IMR-90 (cell line): ENCODE results near the gene FBN1. TPM values are rescaled to one million over a fixed set of nuclear protein-coding genes. Genes with fewer than 3 reads are reported as not detected.
A peak's percentile ranks its signal among the peaks of the same experiment; 100 is the strongest.

Source experiments
- ATAC-seq: fragments of 200-7000 bp; cut with Tn5 transposase; 2 replicates; pipeline ENCODE4 v1.9.1; 2020; ENCODE audit warnings: low read depth, mild to moderate bottlenecking, moderate library complexity
- BruUV-seq: library from RNA; stranded (reverse); fragments of 400-500 nt; replicated peaks from 2 replicates; lab custom pipeline; 2021; lab: Mats Ljungman, UMichigan
- CTCF ChIA-PET: fragments of 300-600 bp; formaldehyde crosslinking; extraction: SDS; loops from one replicate; lab custom pipeline; 2021; ENCODE audit warnings: antibody characterized with exemption; lab: Yijun Ruan, JAX
- POLR2A ChIA-PET: fragments of 300-600 bp; sonication (Branson Sonifier 250); formaldehyde crosslinking; loops from one replicate; lab custom pipeline; 2022; ENCODE audit warnings: antibody characterized with exemption; ENCODE audit not compliant: unreplicated experiment; lab: Charles Lee
- DNase-seq: peaks from one replicate; pipeline ENCODE4 v3.0.0; 2013
- H2AFZ ChIP-seq: replicated peaks from 2 replicates; pipeline ENCODE3; 2013; ENCODE audit warnings: low read length, mild to moderate bottlenecking; ENCODE audit not compliant: poor library complexity
- H2AK5ac ChIP-seq: 2 replicates; pipeline ENCODE4 v1.6.1; 2013; ENCODE audit warnings: low read depth, low read length, inconsistent platforms
- H2AK9ac ChIP-seq: replicated peaks from 2 replicates; pipeline ENCODE3; 2013; ENCODE audit warnings: mild to moderate bottlenecking, low read depth, low read length, moderate library complexity; ENCODE audit not compliant: poor library complexity
- H2BK120ac ChIP-seq: 2 replicates; pipeline ENCODE4 v1.6.1; 2013; ENCODE audit warnings: low read depth, low read length, inconsistent platforms
- H2BK15ac ChIP-seq: 3 replicates; pipeline ENCODE4 v1.6.1; 2013; ENCODE audit warnings: low read depth, low read length, inconsistent platforms
- H2BK20ac ChIP-seq: 2 replicates; pipeline ENCODE4 v1.6.1; 2013; ENCODE audit warnings: low read depth, mild to moderate bottlenecking, inconsistent platforms, low read length, moderate library complexity
- H2BK5ac ChIP-seq: 2 replicates; pipeline ENCODE4 v1.6.1; 2013; ENCODE audit warnings: mild to moderate bottlenecking, low read depth, low read length, inconsistent platforms; ENCODE audit not compliant: poor library complexity, severe bottlenecking
- H3K14ac ChIP-seq: replicated peaks from 2 replicates; pipeline ENCODE4 v1.6.1; 2013; ENCODE audit warnings: low read depth, low read length, inconsistent platforms
- H3K18ac ChIP-seq: 2 replicates; pipeline ENCODE4 v1.6.1; 2013; ENCODE audit warnings: low read depth, low read length, control low read depth
- H3K23ac ChIP-seq: 2 replicates; pipeline ENCODE4 v1.6.1; 2013; ENCODE audit warnings: low read depth, low read length, inconsistent platforms
- H3K27ac ChIP-seq: 2 replicates; pipeline ENCODE4 v1.5.1; 2013; ENCODE audit warnings: mild to moderate bottlenecking, control low read depth, low read length; ENCODE audit not compliant: insufficient read depth
- H3K27me3 ChIP-seq: 2 replicates; pipeline ENCODE4 v1.6.1; 2013; ENCODE audit warnings: low read length; ENCODE audit not compliant: control insufficient read depth, insufficient read depth
- H3K36me3 ChIP-seq: 2 replicates; pipeline ENCODE4 v1.6.1; 2013; ENCODE audit warnings: low read length, mixed read lengths; ENCODE audit not compliant: control insufficient read depth, insufficient read depth
- H3K4ac ChIP-seq: 2 replicates; pipeline ENCODE4 v1.6.1; 2013; ENCODE audit warnings: low read depth, low read length, inconsistent platforms
- H3K4me1 ChIP-seq: 2 replicates; pipeline ENCODE4 v1.6.1; 2013; ENCODE audit warnings: low read length, mixed read lengths; ENCODE audit not compliant: control insufficient read depth, insufficient read depth
- H3K4me2 ChIP-seq: 2 replicates; pipeline ENCODE4 v1.6.1; 2013; ENCODE audit warnings: low read depth, mild to moderate bottlenecking, control low read depth, low read length, moderate library complexity
- H3K4me3 ChIP-seq: 2 replicates; pipeline ENCODE4 v1.5.1; 2013; ENCODE audit warnings: low read depth, mild to moderate bottlenecking, control low read depth, low read length, moderate library complexity; ENCODE audit not compliant: insufficient read depth
- H3K56ac ChIP-seq: 2 replicates; pipeline ENCODE4 v1.6.1; 2013; ENCODE audit warnings: low read length, inconsistent platforms; ENCODE audit not compliant: insufficient read depth; ENCODE audit errors: extremely low read depth
- H3K79me1 ChIP-seq, 2 experiments: 2 replicates each; pipeline ENCODE4 v1.6.1; 2013; ENCODE audit warnings: low read length in 2 of 2, inconsistent platforms in 1 of 2, low read depth in 1 of 2
- H3K9ac ChIP-seq: 2 replicates; pipeline ENCODE4 v1.6.1; 2013; ENCODE audit warnings: low read depth, low read length, control low read depth
- H3K9me1 ChIP-seq: 2 replicates; pipeline ENCODE4 v1.6.1; 2013; ENCODE audit warnings: low read length, inconsistent platforms; ENCODE audit not compliant: insufficient read depth
- H3K9me3 ChIP-seq: 2 replicates; pipeline ENCODE4 v1.6.1; 2013; ENCODE audit warnings: low read length; ENCODE audit not compliant: control insufficient read depth, insufficient read depth
- H4K20me1 ChIP-seq: 2 replicates; pipeline ENCODE4 v1.6.1; 2013; ENCODE audit warnings: low read length, inconsistent platforms; ENCODE audit not compliant: insufficient read depth
- H4K5ac ChIP-seq: 2 replicates; pipeline ENCODE4 v1.6.1; 2013; ENCODE audit warnings: mild to moderate bottlenecking, low read depth, low read length, control low read depth
- H4K8ac ChIP-seq, 2 experiments: 2 replicates each; pipeline ENCODE4 v1.6.1; 2013; ENCODE audit warnings: low read depth in 2 of 2, low read length in 2 of 2, control low read depth in 1 of 2, inconsistent platforms in 1 of 2
- H4K91ac ChIP-seq: 2 replicates; pipeline ENCODE4 v1.6.1; 2013; ENCODE audit warnings: low read depth, low read length, inconsistent platforms; ENCODE audit not compliant: insufficient read depth
- CEBPB ChIP-seq: IDR thresholded peaks from 2 replicates; pipeline ENCODE4 v1.6.1; 2012; ENCODE audit warnings: low read depth, low read length, improper control_type of control experiment
- FOS ChIP-seq: fragments of 150-350 bp; IDR thresholded peaks from 2 replicates; pipeline ENCODE4 v1.6.1; 2016; ENCODE audit warnings: low read depth, low read length
- MAFK ChIP-seq: IDR thresholded peaks from 2 replicates; pipeline ENCODE4 v1.6.1; 2012; ENCODE audit warnings: low read depth, low read length, improper control_type of control experiment
- NFE2L2 ChIP-seq: fragments of 150-350 bp; IDR thresholded peaks from 2 replicates; pipeline ENCODE4 v1.6.1; 2016; ENCODE audit warnings: low read depth, mild to moderate bottlenecking, low read length
- RAD21 ChIP-seq: IDR thresholded peaks from 2 replicates; pipeline ENCODE4 v1.6.1; 2012; ENCODE audit warnings: low read length, improper control_type of control experiment
- RCOR1 ChIP-seq: IDR thresholded peaks from 2 replicates; pipeline ENCODE4 v1.6.1; 2012; ENCODE audit warnings: mild to moderate bottlenecking, low read length, improper control_type of control experiment; ENCODE audit not compliant: insufficient replicate concordance
- WGBS, 2 experiments: methylation state at CpG; one replicate each; pipeline versions ENCODE4 v1.1.5 to v1.1.7; 2013; ENCODE audit warnings: missing lambda C conversion rate in 2 of 2; ENCODE audit not compliant: insufficient read length in 1 of 2; ENCODE audit errors: extremely low coverage in 2 of 2; 5-methylcytosine and 5-hydroxymethylcytosine counted together
- dilution Hi-C: fragments of 300-500 bp; cut with HindIII; formaldehyde crosslinking; loops from one replicate; pipeline ENCODE4 v1.14.3; 2018; ENCODE audit warnings: low sequenced_read_pairs; ENCODE audit not compliant: unreplicated experiment
- in situ Hi-C: fragments of 300-500 bp; cut with MboI; formaldehyde crosslinking; loops from 3 replicates; pipeline ENCODE4 v1.14.3; 2019; ENCODE audit warnings: low sequenced_read_pairs, inconsistent platforms, mixed read lengths
- intact Hi-C: fragments of 100-400 bp; cut with micrococcal nuclease; formaldehyde crosslinking; loops from 2 replicates; pipeline ENCODE4 v1.10.0; 2022
- polyA plus RNA-seq, 3 experiments: library from polyadenylated mRNA; depleted of rRNA; stranded (reverse); fragments of >200 nt; gene quantifications; 2 replicates each; pipeline ENCODE4 v1.2.3, GENCODE V29; 2012; ENCODE audit warnings: low replicate concordance in 1 of 3
- total RNA-seq: library from RNA; depleted of rRNA; stranded (reverse); fragments of >200 nt; gene quantifications from 2 replicates; pipeline ENCODE4 v1.2.3, GENCODE V29; 2012
- TF ChIP-seq, protein P1 (sequence below): fragments of 150-350 bp; IDR thresholded peaks from 2 replicates; pipeline ENCODE4 v1.6.1; 2016; ENCODE audit warnings: low read depth, mild to moderate bottlenecking, low read length, moderate library complexity, borderline replicate concordance

FBN1 gene
- total and polyA plus RNA-seq, 2 of the 4 experiments (the other 2 are of a cell fraction) = 134 to 283 TPM

- H4K8ac ChIP-seq = peak overlapping the region in 1 of 2 experiments; percentile 5; a peak in 1 of 4 replicates
- H2AK5ac ChIP-seq = no peak overlapping the region
- H4K20me1 ChIP-seq = no peaks in the 10 kb centered on the region
- no peak overlapping the region for H4K5ac ChIP-seq
- no peak overlapping the region for H3K4ac ChIP-seq
- no peak overlapping the region for H2AK9ac ChIP-seq
- no peak overlapping the region for H3K18ac ChIP-seq
- peaks cover 3% of the 10 kb centered on the region; the same call in 1 of the 2 replicates for H3K9me1 ChIP-seq
- CTCF ChIA-PET = no interaction called here
- no peak for DNase-seq
- peaks cover 10 to 35% of the 10 kb centered on the region in 2 experiments; a peak in 3 of 4 replicates for H3K79me1 ChIP-seq
- H3K36me3 ChIP-seq = peaks cover 26% of the 10 kb centered on the region
- no peak overlapping the region for H2BK20ac ChIP-seq
- dilution Hi-C loops (no loop called here), in situ Hi-C loops (no loop called here), intact Hi-C loops (no loop called here)
- no peak overlapping the region for H2BK5ac ChIP-seq
- H3K9me3 ChIP-seq = no peaks in the 10 kb centered on the region
- no peak overlapping the region for H3K23ac ChIP-seq
- H2BK15ac ChIP-seq = no peak overlapping the region
- no peak overlapping the region for H4K91ac ChIP-seq
- no CpG with 5 or more reads among the region's 6 CpGs for WGBS, 2 experiments
- no peak overlapping the region for H3K9ac ChIP-seq
- POLR2A ChIA-PET = no interaction called here
- no peak overlapping the region for H3K14ac ChIP-seq
- H3K27ac ChIP-seq = no peak overlapping the region
- no peak overlapping the region for H3K4me3 ChIP-seq
- peaks cover 3% of the 10 kb centered on the region; the same call in 1 of the 2 replicates for H3K4me1 ChIP-seq
- no peak overlapping the region for H2AFZ ChIP-seq
- H3K4me2 ChIP-seq = no peak overlapping the region
- TF ChIP-seq RCOR1 (no peak), MAFK (no peak), CEBPB (no peak), NFE2L2 (no peak), FOS (no peak), RAD21 (no peak)
- TF ChIP-seq, protein P1, sequence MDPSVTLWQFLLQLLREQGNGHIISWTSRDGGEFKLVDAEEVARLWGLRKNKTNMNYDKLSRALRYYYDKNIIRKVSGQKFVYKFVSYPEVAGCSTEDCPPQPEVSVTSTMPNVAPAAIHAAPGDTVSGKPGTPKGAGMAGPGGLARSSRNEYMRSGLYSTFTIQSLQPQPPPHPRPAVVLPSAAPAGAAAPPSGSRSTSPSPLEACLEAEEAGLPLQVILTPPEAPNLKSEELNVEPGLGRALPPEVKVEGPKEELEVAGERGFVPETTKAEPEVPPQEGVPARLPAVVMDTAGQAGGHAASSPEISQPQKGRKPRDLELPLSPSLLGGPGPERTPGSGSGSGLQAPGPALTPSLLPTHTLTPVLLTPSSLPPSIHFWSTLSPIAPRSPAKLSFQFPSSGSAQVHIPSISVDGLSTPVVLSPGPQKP = no peak
- H3K56ac ChIP-seq = no peak overlapping the region
- ATAC-seq = no peak
- BruUV-seq = TSS peak; percentile 2
- H3K27me3 ChIP-seq = no peaks in the 10 kb centered on the region
- 0 out of 2 replicates have a peak overlapping the region, but pooled peaks have one; percentile 2 for H2BK120ac ChIP-seq
These were observed 167.6 kb downstream of the FBN1 start for GRCh38 chr15:48477795-48478360.
